ENCODE measurements around the gene NRF1. TPM values are rescaled to one million over a fixed set of nuclear protein-coding genes. Genes with fewer than 3 reads are reported as not detected.

The NRF1 gene
- total RNA-seq, 1 donor from 2014 or later: 3.1 TPM

DNA sequence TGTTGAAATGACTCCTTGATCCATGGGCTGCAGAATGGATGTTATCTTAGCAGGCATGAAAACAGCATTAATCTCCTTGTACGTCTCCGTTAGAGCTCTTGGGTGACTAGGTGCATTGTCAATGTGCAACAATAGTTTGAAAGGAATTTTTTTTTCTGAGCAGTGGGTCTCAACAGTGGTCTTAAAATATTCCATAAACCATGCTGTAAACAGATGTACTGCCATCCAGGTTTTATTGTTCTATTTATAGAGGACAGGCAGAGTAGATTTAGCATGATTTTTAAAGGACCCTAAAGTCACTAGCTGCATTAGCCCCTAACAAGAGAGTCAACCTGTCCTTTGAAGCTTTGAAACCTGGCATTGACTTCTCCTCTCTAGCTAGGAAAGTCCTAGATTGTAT, 64.0 kb downstream of the NRF1 start:
- Histone ChIP-seq H3K36me3 (peaks cover 18 to 69% of the 10 kb centered on the region in 2 donors), H3K27ac (no peak overlapping the region), H3K4me3 (no peak overlapping the region), H3K4me1 (no peaks in the 10 kb centered on the region), H3K9me3 (peaks cover 0 to 8% of the 10 kb centered on the region in 2 donors), H3K27me3 (no peaks in the 10 kb centered on the region)
- no peak for DNase-seq (ENCODE audit: low spot score in 2 of 2)
- TF ChIP-seq, protein P1, sequence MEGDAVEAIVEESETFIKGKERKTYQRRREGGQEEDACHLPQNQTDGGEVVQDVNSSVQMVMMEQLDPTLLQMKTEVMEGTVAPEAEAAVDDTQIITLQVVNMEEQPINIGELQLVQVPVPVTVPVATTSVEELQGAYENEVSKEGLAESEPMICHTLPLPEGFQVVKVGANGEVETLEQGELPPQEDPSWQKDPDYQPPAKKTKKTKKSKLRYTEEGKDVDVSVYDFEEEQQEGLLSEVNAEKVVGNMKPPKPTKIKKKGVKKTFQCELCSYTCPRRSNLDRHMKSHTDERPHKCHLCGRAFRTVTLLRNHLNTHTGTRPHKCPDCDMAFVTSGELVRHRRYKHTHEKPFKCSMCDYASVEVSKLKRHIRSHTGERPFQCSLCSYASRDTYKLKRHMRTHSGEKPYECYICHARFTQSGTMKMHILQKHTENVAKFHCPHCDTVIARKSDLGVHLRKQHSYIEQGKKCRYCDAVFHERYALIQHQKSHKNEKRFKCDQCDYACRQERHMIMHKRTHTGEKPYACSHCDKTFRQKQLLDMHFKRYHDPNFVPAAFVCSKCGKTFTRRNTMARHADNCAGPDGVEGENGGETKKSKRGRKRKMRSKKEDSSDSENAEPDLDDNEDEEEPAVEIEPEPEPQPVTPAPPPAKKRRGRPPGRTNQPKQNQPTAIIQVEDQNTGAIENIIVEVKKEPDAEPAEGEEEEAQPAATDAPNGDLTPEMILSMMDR (IDR thresholded peaks at IDR 0.05): no peak
- intact Hi-C loops (cut with DNase I): no loop called here

DNA sequence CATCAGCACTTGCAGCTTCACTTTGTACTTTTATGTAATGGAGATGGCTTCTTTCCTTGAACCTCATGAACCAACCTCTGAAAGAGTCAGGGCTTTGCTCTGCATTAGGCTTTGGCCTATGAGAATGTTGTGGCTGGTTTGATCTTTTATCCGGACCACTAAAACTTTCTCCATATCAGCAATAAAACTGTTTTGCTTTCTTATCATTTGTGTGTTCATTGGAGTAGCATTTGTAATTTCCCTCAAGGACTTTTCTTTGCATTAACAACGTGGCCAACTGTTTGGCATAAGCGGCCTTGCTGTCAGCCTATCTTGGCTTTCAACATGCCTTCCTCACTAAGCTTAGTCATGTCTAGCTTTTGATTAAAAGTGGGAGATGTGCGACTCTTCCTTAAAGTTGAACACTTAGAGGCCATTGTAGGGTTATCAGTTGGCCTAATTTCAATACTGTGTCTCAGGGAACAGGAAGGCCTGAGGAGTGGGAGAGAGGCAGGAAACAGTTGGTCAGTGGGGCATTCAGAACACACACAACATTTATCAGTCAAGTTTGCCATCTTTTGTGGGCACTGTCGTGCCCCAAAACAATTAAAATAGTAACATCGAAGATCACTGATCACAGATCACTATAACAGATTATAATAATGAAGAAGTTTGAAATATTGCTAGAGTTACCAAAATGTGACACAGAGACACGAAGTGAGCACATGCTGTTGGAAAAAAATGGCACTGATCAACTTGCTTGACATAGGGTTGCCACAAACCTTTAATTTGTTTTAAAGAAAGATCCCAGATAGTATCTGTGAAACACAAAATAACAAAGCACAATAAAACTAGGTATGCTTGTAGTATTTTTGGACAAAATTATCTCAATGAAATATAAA, 64.7 kb downstream of the NRF1 start:
- no peaks in the 10 kb centered on the region for H3K4me1 ChIP-seq
- TF ChIP-seq, protein P1 (IDR thresholded peaks at IDR 0.05): no peak
- intact Hi-C loops (cut with DNase I): no loop called here

DNA sequence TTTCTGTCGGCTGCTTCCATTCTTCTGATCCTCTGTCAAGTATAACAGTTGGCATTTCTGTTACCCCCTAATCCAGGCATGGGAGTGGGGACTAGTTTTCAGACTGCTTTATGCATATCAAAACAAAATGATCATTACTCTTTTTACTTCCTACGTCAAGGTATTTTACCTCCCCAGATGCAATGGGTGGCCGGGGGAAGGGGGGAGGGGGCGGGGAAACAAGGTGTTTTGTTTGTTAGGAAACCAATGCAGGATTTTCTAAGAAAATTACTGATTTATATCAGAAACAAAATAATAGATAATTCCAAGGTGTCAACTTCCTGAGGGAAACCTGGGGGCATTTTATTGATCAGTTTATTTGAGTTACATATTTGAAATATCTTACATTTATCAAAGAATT, 66.3 kb downstream of the NRF1 start:
- no peaks in the 10 kb centered on the region for H3K4me1 ChIP-seq

More for the DNA sequence above, 64.7 kb downstream of the NRF1 start:
- Histone ChIP-seq H3K27ac (no peak overlapping the region), H3K36me3 (peaks cover 18 to 69% of the 10 kb centered on the region in 2 donors), H3K9me3 (peaks cover 0 to 8% of the 10 kb centered on the region in 2 donors), H3K4me3 (no peak overlapping the region), H3K27me3 (no peaks in the 10 kb centered on the region)
- no peak for DNase-seq (ENCODE audit: low spot score in 2 of 2)

DNA sequence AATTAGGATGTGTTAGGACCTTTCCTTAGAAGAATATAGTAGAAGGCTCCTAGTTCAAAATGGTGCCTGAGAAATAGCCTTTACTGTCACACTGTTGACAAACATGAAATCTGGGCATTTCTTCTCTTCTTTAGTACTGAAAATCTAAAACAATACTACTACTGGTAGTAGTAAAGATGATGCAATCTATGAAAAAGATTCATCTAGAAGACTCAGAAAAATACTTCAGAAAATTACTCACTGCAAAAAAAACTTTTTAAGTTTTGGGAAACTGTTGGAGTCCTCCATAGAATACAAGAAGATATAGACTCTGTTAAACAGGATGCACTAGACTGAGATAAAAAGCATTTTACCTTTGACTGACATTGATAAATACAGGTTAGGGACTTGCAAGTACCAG, 67.1 kb downstream of the NRF1 start:
- Histone ChIP-seq H3K27ac (no peak overlapping the region), H3K9me3 (peaks cover 0 to 8% of the 10 kb centered on the region in 2 donors), H3K4me3 (no peak overlapping the region), H3K4me1 (no peaks in the 10 kb centered on the region), H3K27me3 (no peaks in the 10 kb centered on the region), H3K36me3 (peaks cover 13 to 48% of the 10 kb centered on the region in 2 donors)
- TF ChIP-seq, protein P1 (IDR thresholded peaks at IDR 0.05): no peak
- DNase-seq (ENCODE audit: low spot score in 2 of 2): no peak
- intact Hi-C loops (cut with DNase I): no loop called here

More for the DNA sequence above, 66.3 kb downstream of the NRF1 start:
- H3K27me3 ChIP-seq: no peaks in the 10 kb centered on the region
- TF ChIP-seq, protein P1 (IDR thresholded peaks at IDR 0.05): no peak
- no peak overlapping the region for H3K27ac ChIP-seq
- H3K4me3 ChIP-seq: no peak overlapping the region
- no peak for DNase-seq (ENCODE audit: low spot score in 2 of 2)
- H3K36me3 ChIP-seq: peaks cover 13 to 53% of the 10 kb centered on the region in 2 donors
- peaks cover 0 to 8% of the 10 kb centered on the region in 2 donors for H3K9me3 ChIP-seq
- intact Hi-C loops (cut with DNase I): no loop called here

DNA sequence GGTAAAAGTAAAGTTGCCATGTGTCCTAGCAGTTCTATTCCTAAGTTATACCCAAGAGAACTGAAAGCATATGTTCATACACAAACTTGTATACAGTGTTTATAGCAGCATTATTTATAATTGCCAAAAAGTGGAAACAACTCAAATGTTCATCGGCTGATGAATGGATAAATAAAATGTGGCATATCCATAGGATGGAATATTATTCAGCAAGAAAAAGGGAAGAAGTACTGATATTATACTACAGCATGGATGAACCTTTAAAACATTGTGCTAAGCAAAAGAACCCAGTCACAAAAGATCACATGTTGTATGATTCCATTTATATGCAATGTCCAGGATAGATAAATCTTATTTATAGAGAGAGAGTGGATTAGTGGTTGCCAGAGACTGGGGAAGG, 68.9 kb downstream of the NRF1 start:
- Histone ChIP-seq H3K4me1 (no peaks in the 10 kb centered on the region), H3K27me3 (no peaks in the 10 kb centered on the region), H3K27ac (no peak overlapping the region), H3K4me3 (no peak overlapping the region), H3K36me3 (peaks cover 7 to 30% of the 10 kb centered on the region in 2 donors), H3K9me3 (peaks cover 0 to 5% of the 10 kb centered on the region in 2 donors)
- no peak for DNase-seq (ENCODE audit: low spot score in 2 of 2)
- TF ChIP-seq, protein P1 (IDR thresholded peaks at IDR 0.05): no peak
- intact Hi-C loops (cut with DNase I): no loop called here
